GM18519 (cell line): Measurements from ENCODE around the gene REM1.
"Not testable (repeated sequence)": the region's sequence is repeated elsewhere in the genome, so short reads cannot be mapped to it uniquely, and the experiment has no call there.

ENCODE experiments used
- ATAC-seq: cut with Tn5 transposase; IDR thresholded peaks from one replicate; pipeline ENCODE4 v1.9.1; 2021; ENCODE audit warnings: mild to moderate bottlenecking, moderate library complexity; ENCODE audit not compliant: unreplicated experiment, low FRiP score

The REM1 gene

GRCh38 chr20:31474758-31475427 is at the start of gene REM1, which contains the start of gene DEFB124:
TSS of gene REM1 (plus strand) at chr20:31475288. CDS start at chr20:31476446, 1,158 bp downstream.
TSS of gene DEFB124 (minus strand) at chr20:31475127. CDS start at chr20:31473013, 2,114 bp downstream.
- no peak for ATAC-seq

GRCh38 chr20:31425797-31426196 is 49.3 kb upstream of the REM1 start:
- ATAC-seq, result no peak

GRCh38 chr20:31426891-31427551 is 48.1 kb upstream of the REM1 start:
- not testable (repeated sequence) for ATAC-seq

- not testable (repeated sequence) for ATAC-seq
Observed at GRCh38 chr20:31427576-31427975, 47.5 kb upstream of the REM1 start.

GRCh38 chr20:31430568-31431115 is 44.4 kb upstream of the REM1 start:
- no peak for ATAC-seq

GRCh38 chr20:31440012-31440659 is 35.0 kb upstream of the REM1 start, which contains the start of gene DEFB123:
TSS of gene DEFB123 (plus strand) at chr20:31440632. CDS start at chr20:31440699, 67 bp downstream.
- no peak for ATAC-seq

- no peak for ATAC-seq
Observed at GRCh38 chr20:31446084-31446819, 28.8 kb upstream of the REM1 start.

GRCh38 chr20:31449511-31450414 is 25.3 kb upstream of the REM1 start:
- ATAC-seq, result no peak

GRCh38 chr20:31452575-31452974 is 22.5 kb upstream of the REM1 start:
- ATAC-seq, result no peak

GRCh38 chr20:31454361-31454760 is 20.7 kb upstream of the REM1 start:
- no peak for ATAC-seq

- ATAC-seq, result not testable (repeated sequence)
Observed at GRCh38 chr20:31470946-31471345, 4.1 kb upstream of the REM1 start.

- no peak for ATAC-seq
Observed at GRCh38 chr20:31472395-31473330, 2.4 kb upstream of the REM1 start.

- ATAC-seq, result no peak
Observed at GRCh38 chr20:31473331-31474096, 1.6 kb upstream of the REM1 start.

- peak; percentile 81 for ATAC-seq
Observed at GRCh38 chr20:31474097-31474436, 1.0 kb upstream of the REM1 start.

- no peak for ATAC-seq
Observed at GRCh38 chr20:31475472-31476293, 595 bp downstream of the REM1 start.

GRCh38 chr20:31476294-31476585 is 1.2 kb downstream of the REM1 start:
- no peak for ATAC-seq

GRCh38 chr20:31476643-31477215 is 1.6 kb downstream of the REM1 start:
- no peak for ATAC-seq
